Activated naive CD4-positive, alpha-beta T cell treated with anti-CD3 and anti-CD28 coated beads, Interleukin-2, amount 10 ng/mL, durations not matched to agents 7 days and 5 days (primary cell): Measurements from ENCODE around the gene TNNI3K.

Experiments
- CTCF ChIA-PET: fragments of 350-600 bp; sonication (Branson Sonifier 250); formaldehyde crosslinking; loops from one replicate; lab custom pipeline; 2021; ENCODE audit warnings: antibody characterized with exemption; lab: Charles Lee
- DNase-seq: peaks from one replicate; pipeline ENCODE4 v3.0.0-alpha.2; 2020
- H3K27ac Mint-ChIP-seq: one replicate; pipeline ENCODE4 v1.8.0; 2021; ENCODE audit warnings: mild to moderate bottlenecking, moderate library complexity, mixed read lengths
- H3K27me3 Mint-ChIP-seq: one replicate; pipeline ENCODE4 v1.8.0; 2021; ENCODE audit warnings: mild to moderate bottlenecking, mixed read lengths
- H3K36me3 Mint-ChIP-seq: one replicate; pipeline ENCODE4 v1.8.0; 2021; ENCODE audit warnings: mixed read lengths
- H3K4me1 Mint-ChIP-seq: one replicate; pipeline ENCODE4 v1.8.0; 2021; ENCODE audit warnings: mixed read lengths
- H3K4me3 Mint-ChIP-seq: one replicate; pipeline ENCODE4 v1.8.0; 2021; ENCODE audit warnings: mild to moderate bottlenecking, moderate library complexity, mixed read lengths
- H3K9me3 Mint-ChIP-seq: one replicate; pipeline ENCODE4 v1.8.0; 2021; ENCODE audit warnings: mixed read lengths

Gene TNNI3K

GRCh38 chr1:74463333-74463988 lies 228.3 kb downstream of the TNNI3K start:
- Mint-ChIP-seq H3K9me3 (no peaks in the 10 kb centered on the region), H3K4me3 (no peak overlapping the region), H3K4me1 (no peaks in the 10 kb centered on the region), H3K27ac (no peak overlapping the region), H3K27me3 (no peaks in the 10 kb centered on the region), H3K36me3 (no peaks in the 10 kb centered on the region)
- CTCF ChIA-PET, result no interaction called here
- no peak for DNase-seq

GRCh38 chr1:74464037-74464436 lies 228.8 kb downstream of the TNNI3K start:
- H3K27ac Mint-ChIP-seq, result no peak overlapping the region
- H3K4me3 Mint-ChIP-seq, result no peak overlapping the region
- DNase-seq, result no peak
- H3K9me3 Mint-ChIP-seq, result no peaks in the 10 kb centered on the region
- no peaks in the 10 kb centered on the region for H3K27me3 Mint-ChIP-seq
- H3K36me3 Mint-ChIP-seq, result no peaks in the 10 kb centered on the region
- no peaks in the 10 kb centered on the region for H3K4me1 Mint-ChIP-seq
- CTCF ChIA-PET, result no interaction called here

GRCh38 chr1:74465193-74465681 lies 230.1 kb downstream of the TNNI3K start:
- DNase-seq, result no peak
- no peak overlapping the region for H3K27ac Mint-ChIP-seq
- H3K9me3 Mint-ChIP-seq, result no peaks in the 10 kb centered on the region
- no peaks in the 10 kb centered on the region for H3K36me3 Mint-ChIP-seq
- H3K4me3 Mint-ChIP-seq, result no peak overlapping the region
- CTCF ChIA-PET, result no interaction called here
- H3K27me3 Mint-ChIP-seq, result no peaks in the 10 kb centered on the region
- no peaks in the 10 kb centered on the region for H3K4me1 Mint-ChIP-seq

GRCh38 chr1:74467786-74468377 lies 232.7 kb downstream of the TNNI3K start:
- DNase-seq, result no peak
- H3K36me3 Mint-ChIP-seq, result no peaks in the 10 kb centered on the region
- no peaks in the 10 kb centered on the region for H3K4me1 Mint-ChIP-seq
- no peaks in the 10 kb centered on the region for H3K27me3 Mint-ChIP-seq
- H3K9me3 Mint-ChIP-seq, result no peaks in the 10 kb centered on the region
- H3K27ac Mint-ChIP-seq, result no peak overlapping the region
- no peak overlapping the region for H3K4me3 Mint-ChIP-seq
- CTCF ChIA-PET, result interaction anchor here (0.7 to 0.8 kb wide), 2 partner anchors 8 to 1803 kb away, joined by 3 read pairs; no protein-coding TSS in a partner anchor

GRCh38 chr1:74468982-74469603 lies 233.9 kb downstream of the TNNI3K start:
- Mint-ChIP-seq H3K36me3 (no peaks in the 10 kb centered on the region), H3K27me3 (no peaks in the 10 kb centered on the region), H3K9me3 (no peaks in the 10 kb centered on the region), H3K4me1 (no peaks in the 10 kb centered on the region), H3K27ac (no peak overlapping the region), H3K4me3 (no peak overlapping the region)
- CTCF ChIA-PET, result no interaction called here
- no peak for DNase-seq

GRCh38 chr1:74470251-74470650 lies 235.1 kb downstream of the TNNI3K start:
- Mint-ChIP-seq H3K36me3 (no peaks in the 10 kb centered on the region), H3K27ac (no peak overlapping the region), H3K27me3 (no peaks in the 10 kb centered on the region), H3K4me1 (no peaks in the 10 kb centered on the region), H3K4me3 (no peak overlapping the region), H3K9me3 (no peaks in the 10 kb centered on the region)
- CTCF ChIA-PET, result no interaction called here
- no peak for DNase-seq

GRCh38 chr1:74470936-74471335 lies 235.7 kb downstream of the TNNI3K start:
- Mint-ChIP-seq H3K27ac (no peak overlapping the region), H3K27me3 (no peaks in the 10 kb centered on the region), H3K9me3 (no peaks in the 10 kb centered on the region), H3K36me3 (no peaks in the 10 kb centered on the region), H3K4me1 (no peaks in the 10 kb centered on the region), H3K4me3 (no peak overlapping the region)
- CTCF ChIA-PET, result no interaction called here
- DNase-seq, result no peak

GRCh38 chr1:74471470-74471869 lies 236.3 kb downstream of the TNNI3K start:
- H3K9me3 Mint-ChIP-seq, result no peaks in the 10 kb centered on the region
- no peak overlapping the region for H3K4me3 Mint-ChIP-seq
- H3K27ac Mint-ChIP-seq, result no peak overlapping the region
- CTCF ChIA-PET, result no interaction called here
- DNase-seq, result no peak
- no peaks in the 10 kb centered on the region for H3K36me3 Mint-ChIP-seq
- no peaks in the 10 kb centered on the region for H3K27me3 Mint-ChIP-seq
- H3K4me1 Mint-ChIP-seq, result no peaks in the 10 kb centered on the region

GRCh38 chr1:74474585-74474984 lies 239.4 kb downstream of the TNNI3K start:
- H3K36me3 Mint-ChIP-seq, result no peaks in the 10 kb centered on the region
- H3K27ac Mint-ChIP-seq, result no peak overlapping the region
- DNase-seq, result no peak
- no peaks in the 10 kb centered on the region for H3K27me3 Mint-ChIP-seq
- no peaks in the 10 kb centered on the region for H3K9me3 Mint-ChIP-seq
- CTCF ChIA-PET, result interaction anchor here (1.3 kb wide), 1 partner anchor 215 kb away, joined by 3 read pairs; no protein-coding TSS in a partner anchor
- H3K4me1 Mint-ChIP-seq, result no peaks in the 10 kb centered on the region
- no peak overlapping the region for H3K4me3 Mint-ChIP-seq

GRCh38 chr1:74478979-74479378 lies 243.8 kb downstream of the TNNI3K start:
- H3K36me3 Mint-ChIP-seq, result no peaks in the 10 kb centered on the region
- H3K4me1 Mint-ChIP-seq, result no peaks in the 10 kb centered on the region
- CTCF ChIA-PET, result no interaction called here

GRCh38 chr1:74480068-74480467 lies 244.9 kb downstream of the TNNI3K start:
- H3K27me3 Mint-ChIP-seq, result no peaks in the 10 kb centered on the region
- H3K4me3 Mint-ChIP-seq, result no peak overlapping the region
- CTCF ChIA-PET, result no interaction called here
- DNase-seq, result no peak
- no peak overlapping the region for H3K27ac Mint-ChIP-seq
- H3K4me1 Mint-ChIP-seq, result no peaks in the 10 kb centered on the region
- no peaks in the 10 kb centered on the region for H3K9me3 Mint-ChIP-seq
- no peaks in the 10 kb centered on the region for H3K36me3 Mint-ChIP-seq

More at GRCh38 chr1:74478979-74479378, 243.8 kb downstream of the TNNI3K start:
- Mint-ChIP-seq H3K27me3 (no peaks in the 10 kb centered on the region), H3K9me3 (no peaks in the 10 kb centered on the region), H3K4me3 (no peak overlapping the region), H3K27ac (no peak overlapping the region)
- DNase-seq, result no peak

GRCh38 chr1:74481607-74482006 lies 246.4 kb downstream of the TNNI3K start:
- Mint-ChIP-seq H3K27me3 (no peaks in the 10 kb centered on the region), H3K9me3 (no peaks in the 10 kb centered on the region), H3K27ac (no peak overlapping the region), H3K36me3 (no peaks in the 10 kb centered on the region), H3K4me3 (no peak overlapping the region), H3K4me1 (no peaks in the 10 kb centered on the region)
- no peak for DNase-seq
- CTCF ChIA-PET, result no interaction called here

GRCh38 chr1:74485622-74486021 lies 250.4 kb downstream of the TNNI3K start:
- Mint-ChIP-seq H3K9me3 (no peaks in the 10 kb centered on the region), H3K4me3 (no peak overlapping the region), H3K27me3 (no peaks in the 10 kb centered on the region), H3K27ac (no peak overlapping the region), H3K4me1 (no peaks in the 10 kb centered on the region), H3K36me3 (no peaks in the 10 kb centered on the region)
- no peak for DNase-seq
- CTCF ChIA-PET, result no interaction called here

- DNase-seq, result no peak
- Mint-ChIP-seq H3K4me1 (no peaks in the 10 kb centered on the region), H3K36me3 (no peaks in the 10 kb centered on the region), H3K27me3 (no peaks in the 10 kb centered on the region), H3K27ac (no peak overlapping the region), H3K9me3 (no peaks in the 10 kb centered on the region), H3K4me3 (no peak overlapping the region)
- CTCF ChIA-PET, result no interaction called here
These were observed 250.8 kb downstream of the TNNI3K start for GRCh38 chr1:74486036-74486435.

- Mint-ChIP-seq H3K9me3 (no peaks in the 10 kb centered on the region), H3K4me3 (no peak overlapping the region), H3K4me1 (no peaks in the 10 kb centered on the region), H3K27me3 (no peaks in the 10 kb centered on the region), H3K36me3 (no peaks in the 10 kb centered on the region), H3K27ac (no peak overlapping the region)
- DNase-seq, result no peak
- CTCF ChIA-PET, result no interaction called here
These were observed 261.5 kb downstream of the TNNI3K start for GRCh38 chr1:74496669-74497068.
